IPS-20b (cell line): ENCODE data around the gene CPLX3.

Source experiments
- H3K27ac ChIP-seq: one replicate; pipeline ENCODE4 v1.5.1; 2013; ENCODE audit warnings: low read length
- H3K27me3 ChIP-seq: 2 replicates; pipeline ENCODE4 v1.6.1; 2013; ENCODE audit warnings: mild to moderate bottlenecking, low read length, inconsistent platforms; ENCODE audit not compliant: insufficient read depth
- H3K36me3 ChIP-seq: 2 replicates; pipeline ENCODE4 v1.6.1; 2013; ENCODE audit warnings: low read depth, mild to moderate bottlenecking, inconsistent platforms, low read length, moderate library complexity; ENCODE audit not compliant: insufficient read depth
- H3K4me1 ChIP-seq: 2 replicates; pipeline ENCODE4 v1.6.1; 2013; ENCODE audit warnings: mild to moderate bottlenecking, control low read depth, inconsistent platforms, low read length, moderate library complexity; ENCODE audit not compliant: insufficient read depth
- H3K4me3 ChIP-seq: 2 replicates; pipeline ENCODE4 v1.5.1; 2013; ENCODE audit warnings: mild to moderate bottlenecking, low read length, inconsistent platforms
- H3K9ac ChIP-seq: 2 replicates; pipeline ENCODE4 v1.6.1; 2013; ENCODE audit warnings: low read depth, mild to moderate bottlenecking, inconsistent platforms, low read length, moderate library complexity
- H3K9me3 ChIP-seq: 2 replicates; pipeline ENCODE4 v1.6.1; 2013; ENCODE audit warnings: mild to moderate bottlenecking, low read depth, low read length, inconsistent platforms; ENCODE audit not compliant: insufficient read depth

Gene CPLX3

DNA sequence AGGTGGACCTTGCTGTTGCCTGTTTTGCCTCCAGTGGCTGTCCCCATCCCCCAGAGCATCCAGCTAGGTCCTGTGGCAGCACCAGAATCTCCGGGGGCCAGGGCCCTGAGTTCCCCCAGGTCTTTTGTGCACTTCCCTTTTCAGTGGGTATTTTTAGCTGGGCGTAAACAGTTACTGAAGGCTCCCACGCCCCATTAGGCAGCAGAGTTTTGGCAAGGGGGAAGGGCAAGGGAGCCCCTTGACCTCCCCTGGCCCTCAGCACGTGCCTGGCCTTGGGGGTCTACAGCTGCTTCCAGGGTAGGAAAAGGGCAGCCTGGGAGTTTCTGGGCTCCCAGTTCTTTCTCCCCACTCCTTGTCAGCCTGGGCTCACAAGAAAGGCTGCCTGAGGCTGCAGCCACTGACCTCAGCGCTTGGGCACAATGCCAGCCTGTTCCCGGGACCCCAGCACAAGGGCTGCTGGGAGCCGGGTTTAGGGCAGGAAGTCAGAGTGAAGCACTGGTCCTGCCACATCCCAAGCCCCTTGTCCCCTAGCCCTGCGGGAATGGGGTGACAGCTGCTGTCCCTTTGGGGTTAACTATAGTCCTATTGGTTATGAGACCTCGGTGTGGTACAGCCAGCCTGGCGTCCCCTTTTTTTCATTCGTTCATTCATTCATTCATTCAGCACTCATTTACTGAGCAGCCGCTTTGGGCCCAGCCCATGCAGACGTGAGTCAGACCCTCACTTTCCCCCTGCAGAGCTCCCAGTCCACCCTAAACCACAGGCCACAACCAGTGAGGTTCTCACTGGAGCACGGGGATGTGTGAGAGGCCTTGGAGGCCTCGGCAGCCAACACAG, 36.1 kb upstream of the CPLX3 start:
- no peak overlapping the region for H3K4me3 ChIP-seq
- peaks cover 15% of the 10 kb centered on the region for H3K4me1 ChIP-seq
- no peak overlapping the region for H3K27ac ChIP-seq
- no peaks in the 10 kb centered on the region for H3K36me3 ChIP-seq
- H3K27me3 ChIP-seq: no peaks in the 10 kb centered on the region
- no peaks in the 10 kb centered on the region for H3K9me3 ChIP-seq
- H3K9ac ChIP-seq: no peak overlapping the region

DNA sequence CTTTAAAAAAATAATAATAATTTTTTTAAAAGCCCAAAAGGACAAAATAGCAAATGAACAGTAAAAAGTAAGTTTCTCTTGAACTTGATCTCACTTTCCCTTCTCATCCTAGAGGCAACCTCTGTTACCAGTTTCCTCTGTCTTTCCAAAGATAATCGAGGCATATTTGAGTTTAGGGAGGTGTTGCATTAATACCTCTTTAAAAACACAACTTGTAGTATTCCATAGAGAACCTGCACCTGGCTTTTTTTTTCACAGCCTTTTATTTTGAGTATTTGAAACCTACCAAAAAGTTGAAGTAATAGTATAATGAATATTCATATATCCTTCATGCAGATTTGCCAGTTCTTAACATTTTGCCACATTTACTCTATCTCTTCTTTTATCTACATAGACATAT, 35.4 kb upstream of the CPLX3 start:
- no peaks in the 10 kb centered on the region for H3K36me3 ChIP-seq
- peaks cover 15% of the 10 kb centered on the region for H3K4me1 ChIP-seq
- H3K4me3 ChIP-seq: no peak overlapping the region
- H3K27me3 ChIP-seq: no peaks in the 10 kb centered on the region
- H3K9ac ChIP-seq: no peak overlapping the region
- H3K27ac ChIP-seq: no peak overlapping the region
- no peaks in the 10 kb centered on the region for H3K9me3 ChIP-seq

DNA sequence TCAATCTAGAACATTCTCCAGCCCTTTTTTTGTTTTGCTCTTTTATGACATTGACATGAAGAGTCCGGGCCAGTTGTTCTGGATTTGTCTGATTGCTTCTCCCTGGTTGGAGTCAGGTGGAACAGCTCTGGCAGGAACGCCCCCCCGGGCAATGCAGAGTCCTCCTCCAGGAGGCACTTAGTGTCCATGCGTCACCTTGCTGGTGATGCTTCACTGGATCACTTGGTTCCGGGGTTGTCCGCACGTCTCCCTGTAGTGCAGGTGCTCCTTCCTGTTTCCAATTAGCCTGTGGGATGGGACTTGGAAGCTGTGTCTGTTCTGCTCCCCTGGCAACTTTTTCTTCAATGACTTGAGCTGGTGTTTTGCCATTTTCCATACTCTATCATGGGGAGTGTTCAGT, 34.8 kb upstream of the CPLX3 start:
- Histone ChIP-seq H3K4me3 (no peak overlapping the region), H3K4me1 (peaks cover 15% of the 10 kb centered on the region), H3K27ac (no peak overlapping the region), H3K9me3 (no peaks in the 10 kb centered on the region), H3K36me3 (no peaks in the 10 kb centered on the region), H3K27me3 (no peaks in the 10 kb centered on the region), H3K9ac (no peak overlapping the region)

DNA sequence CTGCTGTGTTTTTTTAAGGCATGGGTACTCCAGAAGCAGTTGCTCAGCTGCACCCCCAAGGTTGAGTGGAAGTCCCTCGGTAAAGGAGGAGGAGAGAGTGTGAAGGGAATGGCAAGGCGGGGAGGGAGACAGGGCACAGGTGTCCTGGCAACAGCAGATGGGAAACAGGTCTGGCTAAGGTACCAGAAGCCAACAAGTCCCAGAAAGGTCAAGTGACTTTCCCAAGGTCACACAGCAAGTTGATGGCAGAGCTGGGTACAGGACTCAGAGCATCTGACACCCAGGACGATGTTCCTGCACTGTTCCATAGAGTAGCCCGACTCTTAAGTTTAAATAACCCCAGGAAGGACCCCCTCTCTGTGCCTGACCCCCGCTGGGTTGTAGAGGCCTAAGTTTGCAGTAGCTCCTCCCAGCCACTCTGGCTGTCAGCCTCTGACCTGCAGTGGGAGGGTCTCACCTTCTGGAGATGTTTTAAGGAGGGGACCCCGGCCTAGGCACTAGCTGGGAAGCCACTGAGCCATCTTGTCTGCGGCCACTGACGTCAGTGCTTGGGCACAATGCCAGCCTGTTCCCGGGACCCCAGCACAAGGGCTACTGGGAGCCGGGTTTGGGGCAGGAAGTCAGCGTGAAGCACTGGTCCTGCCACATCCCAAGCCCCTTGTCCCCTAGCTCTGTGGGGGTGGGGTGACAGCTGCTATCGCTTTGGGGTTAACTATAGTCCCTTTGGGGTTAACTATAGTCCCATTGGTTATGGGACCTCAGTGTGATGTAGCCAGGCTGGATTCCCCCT, 34.0 kb upstream of the CPLX3 start:
- Histone ChIP-seq H3K4me3 (no peak overlapping the region), H3K36me3 (no peaks in the 10 kb centered on the region), H3K27me3 (no peaks in the 10 kb centered on the region), H3K27ac (no peak overlapping the region), H3K9ac (no peak overlapping the region), H3K9me3 (no peaks in the 10 kb centered on the region), H3K4me1 (peaks cover 14% of the 10 kb centered on the region)

DNA sequence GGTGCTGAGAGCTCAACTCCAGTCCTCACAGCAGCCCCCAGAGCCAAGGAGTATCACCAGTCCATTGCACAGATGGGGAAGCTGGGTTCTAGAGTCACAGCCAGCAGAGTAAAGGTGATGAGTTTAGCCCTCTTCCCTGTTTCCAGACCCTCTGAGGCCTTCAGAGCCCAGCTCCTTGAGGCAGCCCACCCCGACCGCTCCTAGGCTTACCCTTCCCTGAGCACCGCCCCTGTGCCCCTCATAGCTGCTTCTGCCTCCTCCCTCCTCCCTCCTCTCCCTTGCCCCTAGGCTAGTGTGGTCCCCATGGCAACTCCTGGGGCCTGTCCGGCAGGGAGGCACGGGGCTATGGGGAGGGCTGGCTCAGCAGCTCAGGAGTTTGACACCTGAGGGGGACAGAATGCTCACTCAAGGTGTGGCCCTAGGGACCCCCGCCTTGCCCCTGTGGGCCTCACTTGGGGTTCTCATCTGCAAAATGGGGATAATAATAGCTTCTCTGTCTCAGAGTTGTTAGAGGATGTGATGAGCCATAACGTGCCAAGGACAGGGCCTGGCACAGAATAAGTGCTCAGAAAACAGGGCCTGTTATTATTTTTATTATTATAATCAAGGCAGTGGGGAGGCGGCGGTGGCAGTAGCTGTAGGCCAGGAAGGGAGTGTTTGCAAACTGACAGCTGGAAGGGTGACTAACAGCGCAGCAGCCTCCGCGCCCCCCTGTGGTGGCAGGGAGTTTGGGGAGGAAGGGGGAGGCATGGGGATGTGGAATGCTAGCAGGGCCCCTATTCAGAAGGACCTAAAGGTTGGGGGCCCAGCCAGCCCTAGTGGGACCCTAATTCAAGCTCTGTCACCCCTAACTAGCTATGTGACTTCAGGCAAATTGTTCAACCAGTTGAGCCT, 33.0 kb upstream of the CPLX3 start:
- H3K9ac ChIP-seq: no peak overlapping the region
- H3K4me1 ChIP-seq: peaks cover 7% of the 10 kb centered on the region
- no peak overlapping the region for H3K4me3 ChIP-seq
- H3K27ac ChIP-seq: no peak overlapping the region
- H3K27me3 ChIP-seq: no peaks in the 10 kb centered on the region
- H3K9me3 ChIP-seq: no peaks in the 10 kb centered on the region
- H3K36me3 ChIP-seq: no peaks in the 10 kb centered on the region

DNA sequence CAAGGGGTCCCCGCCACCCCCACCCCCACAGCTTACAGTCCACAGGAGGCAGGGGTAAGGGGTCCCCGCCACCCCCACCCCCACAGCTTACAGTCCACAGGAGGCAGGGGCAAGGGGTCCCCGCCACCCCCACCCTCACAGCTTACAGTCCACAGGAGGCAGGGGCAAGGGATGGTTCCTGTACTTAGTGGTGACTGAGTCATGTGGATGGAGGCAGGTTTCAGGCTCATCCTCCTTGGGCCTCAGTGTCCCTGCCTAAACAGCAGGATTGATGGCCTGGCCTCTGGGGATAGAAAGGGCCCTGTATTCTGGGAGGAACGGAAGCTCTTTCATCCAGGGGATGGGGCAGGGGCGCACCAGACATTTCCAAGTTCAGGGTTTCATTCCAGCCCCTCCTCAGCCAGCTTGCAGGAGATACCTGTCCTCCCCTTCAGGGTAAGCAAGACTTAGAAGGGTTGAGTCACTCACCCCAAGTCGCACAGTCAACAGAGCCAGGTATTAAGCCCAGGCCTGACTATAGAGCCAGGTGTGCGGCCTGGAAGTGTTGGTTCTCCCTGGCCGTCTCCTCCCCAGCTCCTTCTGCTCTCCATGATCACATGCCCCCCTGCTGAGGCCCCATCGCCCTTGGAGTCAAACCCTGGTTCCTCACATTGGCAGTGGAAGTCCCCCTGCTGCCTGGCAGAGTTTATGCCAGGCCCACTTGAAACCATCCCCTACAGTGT, 32.0 kb upstream of the CPLX3 start:
- Histone ChIP-seq H3K36me3 (no peaks in the 10 kb centered on the region), H3K4me1 (no peaks in the 10 kb centered on the region), H3K27me3 (no peaks in the 10 kb centered on the region), H3K4me3 (no peak overlapping the region), H3K27ac (no peak overlapping the region), H3K9me3 (no peaks in the 10 kb centered on the region), H3K9ac (no peak overlapping the region)

DNA sequence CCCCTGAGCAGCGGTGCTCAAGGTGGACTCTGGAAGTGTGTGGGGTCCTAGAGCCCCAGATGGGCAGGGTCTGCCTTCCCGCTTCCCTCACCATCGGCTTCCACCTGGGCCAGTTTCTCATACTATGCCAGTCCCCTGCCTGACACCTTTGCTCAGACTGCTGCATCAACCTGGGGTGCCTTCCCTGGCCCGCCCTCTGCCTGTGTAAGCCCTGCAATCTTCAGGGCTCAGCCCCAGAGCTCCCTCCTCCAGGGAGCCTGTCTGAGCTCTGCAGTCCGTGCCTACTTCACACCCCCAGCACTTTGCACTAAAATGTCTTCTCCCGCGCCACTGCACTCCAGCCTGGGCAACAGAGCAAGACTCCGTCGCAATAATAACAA, 31.5 kb upstream of the CPLX3 start:
- no peaks in the 10 kb centered on the region for H3K27me3 ChIP-seq
- H3K9me3 ChIP-seq: no peaks in the 10 kb centered on the region
- no peak overlapping the region for H3K27ac ChIP-seq
- no peak overlapping the region for H3K4me3 ChIP-seq
- H3K36me3 ChIP-seq: 0 out of 2 replicates have a peak, but pooled peaks cover 4% of the 10 kb centered on the region
- H3K9ac ChIP-seq: no peak overlapping the region
- H3K4me1 ChIP-seq: no peaks in the 10 kb centered on the region

DNA sequence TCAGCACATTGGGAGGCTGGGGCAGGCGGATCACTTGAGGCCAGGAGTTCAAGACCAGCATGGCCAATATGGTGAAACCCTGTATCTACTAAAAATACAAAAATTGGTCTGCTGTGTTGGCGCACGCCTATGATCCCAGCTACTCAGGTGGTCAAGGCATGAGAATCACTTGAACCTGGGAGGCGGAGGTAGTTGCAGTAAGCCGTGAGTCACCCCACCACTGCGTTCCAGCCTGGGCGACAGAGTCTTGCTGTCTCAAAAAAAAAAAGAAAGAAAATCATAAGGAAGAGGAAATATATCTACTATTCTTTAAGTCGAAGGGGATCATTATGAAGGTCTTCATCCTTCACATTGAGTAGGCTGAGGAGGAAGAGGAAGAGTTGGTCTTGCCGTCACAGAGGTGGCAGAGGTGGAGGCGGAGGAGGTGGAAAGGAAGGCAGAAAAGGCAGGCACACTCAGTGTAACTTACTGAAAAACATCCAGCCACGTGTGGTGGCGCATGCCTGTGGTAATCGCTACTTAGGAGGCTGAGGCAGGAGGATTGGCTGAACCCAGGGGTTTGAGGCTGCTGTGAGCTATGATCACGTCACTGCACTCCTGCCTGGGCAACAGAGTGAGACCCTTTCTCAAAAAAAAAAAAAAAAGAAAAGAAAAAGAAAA, 30.3 kb upstream of the CPLX3 start:
- Histone ChIP-seq H3K4me1 (no peaks in the 10 kb centered on the region), H3K36me3 (0 out of 2 replicates have a peak, but pooled peaks cover 11% of the 10 kb centered on the region), H3K9me3 (no peaks in the 10 kb centered on the region), H3K4me3 (no peak overlapping the region), H3K27me3 (no peaks in the 10 kb centered on the region), H3K9ac (no peak overlapping the region), H3K27ac (no peak overlapping the region)

DNA sequence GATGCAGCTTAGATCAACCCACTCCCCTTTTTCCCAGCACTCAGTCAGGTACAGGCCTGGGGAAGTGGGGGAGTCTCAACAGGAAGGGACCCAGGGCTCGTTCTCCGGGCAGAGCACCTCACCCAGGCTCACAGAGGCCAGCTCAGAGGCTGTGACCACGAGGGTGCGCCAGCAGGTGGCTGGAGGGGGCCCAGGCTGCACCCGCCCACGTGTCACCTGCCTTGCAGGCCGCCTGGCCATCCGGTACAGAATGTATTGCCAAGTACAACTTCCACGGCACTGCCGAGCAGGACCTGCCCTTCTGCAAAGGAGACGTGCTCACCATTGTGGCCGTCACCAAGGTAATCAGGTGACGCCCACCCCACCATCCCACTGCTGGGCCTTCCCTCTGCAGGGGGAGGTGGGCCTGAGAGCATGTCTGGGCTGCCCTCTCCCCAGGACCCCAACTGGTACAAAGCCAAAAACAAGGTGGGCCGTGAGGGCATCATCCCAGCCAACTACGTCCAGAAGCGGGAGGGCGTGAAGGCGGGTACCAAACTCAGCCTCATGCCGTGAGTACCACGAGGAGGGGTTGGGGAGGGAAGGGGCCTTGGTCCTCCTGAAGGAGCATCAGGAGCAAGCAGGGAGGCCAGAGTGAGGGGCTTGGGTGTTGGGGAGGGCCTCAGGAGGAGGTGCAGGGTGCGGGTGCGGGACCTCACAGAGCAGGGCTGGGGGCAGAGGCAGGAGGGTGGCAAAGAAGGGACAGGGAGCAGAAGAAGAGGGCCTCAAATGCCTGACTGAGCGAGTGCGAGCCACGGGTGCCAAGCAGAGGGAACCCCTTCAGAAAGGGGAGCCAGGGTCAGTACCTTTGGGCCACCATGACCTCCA, 27.8 kb upstream of the CPLX3 start:
- Histone ChIP-seq H3K9me3 (no peaks in the 10 kb centered on the region), H3K4me1 (no peaks in the 10 kb centered on the region), H3K27me3 (no peaks in the 10 kb centered on the region), H3K27ac (no peak overlapping the region), H3K9ac (no peak overlapping the region), H3K36me3 (peaks cover 25% of the 10 kb centered on the region; the same call in 1 of the 2 replicates), H3K4me3 (no peak overlapping the region)

DNA sequence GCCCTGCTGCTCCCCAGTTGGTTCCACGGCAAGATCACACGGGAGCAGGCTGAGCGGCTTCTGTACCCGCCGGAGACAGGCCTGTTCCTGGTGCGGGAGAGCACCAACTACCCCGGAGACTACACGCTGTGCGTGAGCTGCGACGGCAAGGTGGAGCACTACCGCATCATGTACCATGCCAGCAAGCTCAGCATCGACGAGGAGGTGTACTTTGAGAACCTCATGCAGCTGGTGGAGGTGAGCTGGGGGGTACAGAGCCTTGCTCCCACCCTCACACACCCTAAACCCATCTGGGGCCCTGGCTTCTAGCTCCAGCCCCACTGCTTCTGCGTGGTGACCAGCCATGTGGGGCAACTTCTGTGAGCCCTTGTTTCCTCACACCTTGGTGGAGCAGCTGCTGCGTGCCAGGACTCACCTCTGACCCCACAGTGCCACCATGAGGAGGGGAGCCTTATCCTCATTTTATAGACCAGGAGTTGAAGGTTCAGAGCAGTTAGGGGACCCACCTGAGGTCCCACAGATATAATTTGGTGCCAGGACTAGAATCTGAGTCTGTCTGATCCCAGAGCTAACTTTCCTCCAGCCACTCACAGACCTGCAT, 27.1 kb upstream of the CPLX3 start:
- Histone ChIP-seq H3K9ac (no peak overlapping the region), H3K36me3 (peaks cover 33% of the 10 kb centered on the region), H3K4me3 (no peak overlapping the region), H3K9me3 (no peaks in the 10 kb centered on the region), H3K27ac (no peak overlapping the region), H3K4me1 (no peaks in the 10 kb centered on the region), H3K27me3 (no peaks in the 10 kb centered on the region)
